Measurements from ENCODE around the gene C2orf69.
"Not testable (repeated sequence)": the region's sequence is repeated elsewhere in the genome, so short reads cannot be mapped to it uniquely, and the experiment has no call there.

Gene C2orf69, protein sequence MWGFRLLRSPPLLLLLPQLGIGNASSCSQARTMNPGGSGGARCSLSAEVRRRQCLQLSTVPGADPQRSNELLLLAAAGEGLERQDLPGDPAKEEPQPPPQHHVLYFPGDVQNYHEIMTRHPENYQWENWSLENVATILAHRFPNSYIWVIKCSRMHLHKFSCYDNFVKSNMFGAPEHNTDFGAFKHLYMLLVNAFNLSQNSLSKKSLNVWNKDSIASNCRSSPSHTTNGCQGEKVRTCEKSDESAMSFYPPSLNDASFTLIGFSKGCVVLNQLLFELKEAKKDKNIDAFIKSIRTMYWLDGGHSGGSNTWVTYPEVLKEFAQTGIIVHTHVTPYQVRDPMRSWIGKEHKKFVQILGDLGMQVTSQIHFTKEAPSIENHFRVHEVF

DNA sequence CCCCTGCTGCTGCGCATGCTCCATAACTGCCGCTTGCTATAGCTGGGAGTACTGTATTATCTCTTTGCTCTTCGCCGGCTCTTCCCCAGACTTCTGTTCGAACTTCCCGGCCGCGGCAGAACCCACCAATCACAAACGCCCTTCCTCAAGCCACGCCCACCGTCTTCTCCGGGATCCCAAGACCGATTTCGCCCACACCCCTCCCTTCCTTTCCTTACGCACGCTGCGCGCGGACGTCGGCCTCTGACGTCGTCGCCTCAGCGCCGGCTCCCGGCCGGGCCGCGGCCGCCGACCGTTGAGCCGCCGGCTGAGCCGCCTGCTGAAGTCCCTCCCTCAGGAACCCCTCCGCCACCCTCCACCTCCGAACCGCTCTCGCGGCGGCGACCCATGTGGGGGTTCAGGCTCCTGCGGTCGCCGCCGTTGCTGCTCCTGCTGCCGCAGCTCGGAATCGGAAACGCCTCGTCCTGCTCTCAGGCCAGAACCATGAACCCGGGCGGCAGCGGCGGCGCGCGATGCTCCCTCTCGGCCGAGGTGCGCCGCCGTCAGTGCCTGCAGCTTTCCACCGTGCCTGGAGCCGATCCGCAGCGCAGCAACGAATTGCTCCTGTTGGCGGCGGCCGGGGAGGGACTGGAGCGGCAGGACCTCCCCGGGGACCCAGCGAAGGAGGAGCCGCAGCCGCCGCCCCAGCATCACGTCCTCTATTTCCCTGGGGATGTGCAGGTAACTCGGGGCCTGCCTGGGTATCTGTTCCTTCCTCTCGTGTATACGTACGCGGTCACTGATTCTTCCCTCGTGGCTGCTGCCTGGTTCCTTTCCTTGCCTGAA lies at the start of gene C2orf69:
Gene C2orf69 (plus strand): TSS at position 242 of the 825 bp plus-strand sequence. CDS start 146 bp downstream, at position 388.
- DNase-seq = peak; percentile 93

GRCh38 chr2:199862788-199863187 lies 48.3 kb upstream of the C2orf69 start:
- DNase-seq = no peak

DNA sequence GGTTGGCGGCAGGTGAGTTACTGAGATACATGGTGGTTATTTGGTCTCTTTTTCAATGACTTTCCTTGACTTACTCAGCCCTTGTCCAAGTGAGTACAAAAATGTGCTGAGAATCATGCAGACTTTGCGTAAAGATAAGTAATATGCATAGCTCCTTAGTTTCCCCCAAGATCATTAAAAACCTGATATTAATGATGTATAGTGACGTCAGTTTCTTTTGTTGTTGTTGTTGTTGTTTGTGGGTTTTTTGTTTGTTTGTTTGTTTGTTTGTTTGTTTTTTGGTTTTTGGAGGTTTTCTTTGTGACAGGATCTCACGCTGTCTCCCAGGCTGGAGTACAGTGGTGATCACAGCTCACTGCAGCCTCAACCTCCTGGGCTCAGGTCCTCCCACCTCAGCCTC lies 45.2 kb upstream of the C2orf69 start:
- DNase-seq = no peak

DNA sequence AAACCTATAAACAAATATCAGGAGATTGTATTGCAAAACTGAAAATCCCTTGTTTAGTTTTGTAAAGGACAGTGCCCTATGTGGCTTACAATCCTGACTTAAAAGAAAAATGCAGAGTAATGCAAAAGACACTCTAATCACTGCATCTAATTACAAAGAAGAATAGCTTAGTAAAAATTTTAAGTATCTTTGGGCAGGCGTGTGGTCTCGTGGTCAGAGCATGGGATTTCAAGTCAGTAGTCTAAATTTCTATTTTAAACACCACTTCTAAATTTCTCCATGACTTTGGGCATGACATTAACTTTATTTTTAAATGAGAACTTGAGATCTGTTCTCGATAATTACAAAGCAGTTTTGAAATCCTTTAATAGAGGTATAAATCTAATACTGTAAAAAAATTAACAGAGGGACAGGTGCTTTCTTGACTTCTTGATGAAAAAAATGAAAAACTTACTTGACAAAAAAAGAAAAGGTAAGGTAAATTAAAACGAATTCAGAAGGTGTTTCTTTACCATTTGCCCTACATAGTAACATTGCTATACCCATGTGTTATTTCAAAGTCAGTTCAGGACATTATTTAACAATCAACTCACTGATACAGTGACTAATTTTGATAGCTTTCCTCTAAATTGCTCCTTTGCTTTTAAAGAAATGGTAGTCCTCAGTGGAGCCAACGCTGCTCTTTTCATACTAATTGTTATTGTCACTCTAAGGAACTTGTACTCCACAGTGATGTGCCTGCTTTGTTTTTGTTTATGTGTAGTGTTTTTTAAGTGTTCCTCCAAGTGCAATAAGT lies 42.5 kb upstream of the C2orf69 start:
- DNase-seq = no peak

DNA sequence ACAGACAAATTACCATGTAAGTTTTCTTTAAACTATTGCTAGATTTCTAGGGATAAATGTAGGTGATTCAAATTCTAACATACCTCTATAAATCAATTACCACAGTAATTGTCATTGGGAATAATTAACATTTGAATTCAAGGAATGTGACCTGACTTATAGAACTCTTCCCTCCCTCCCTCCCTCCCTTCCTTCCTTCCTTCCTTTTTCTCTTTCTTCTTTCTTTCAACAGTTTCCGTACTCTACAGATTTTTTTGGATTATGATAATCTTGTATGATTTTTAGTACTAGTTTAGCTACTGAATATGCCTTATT lies 41.9 kb upstream of the C2orf69 start:
- no peak for DNase-seq

- DNase-seq = no peak
These were observed 41.4 kb upstream of the C2orf69 start for GRCh38 chr2:199869653-199870052.

- DNase-seq = no peak
These were observed 40.5 kb upstream of the C2orf69 start for GRCh38 chr2:199870581-199870980.

GRCh38 chr2:199874209-199874608 lies 36.9 kb upstream of the C2orf69 start:
- no peak for DNase-seq

GRCh38 chr2:199875400-199875799 lies 35.7 kb upstream of the C2orf69 start:
- no peak for DNase-seq

- DNase-seq = no peak
These were observed 28.4 kb upstream of the C2orf69 start for GRCh38 chr2:199882667-199883066.

DNA sequence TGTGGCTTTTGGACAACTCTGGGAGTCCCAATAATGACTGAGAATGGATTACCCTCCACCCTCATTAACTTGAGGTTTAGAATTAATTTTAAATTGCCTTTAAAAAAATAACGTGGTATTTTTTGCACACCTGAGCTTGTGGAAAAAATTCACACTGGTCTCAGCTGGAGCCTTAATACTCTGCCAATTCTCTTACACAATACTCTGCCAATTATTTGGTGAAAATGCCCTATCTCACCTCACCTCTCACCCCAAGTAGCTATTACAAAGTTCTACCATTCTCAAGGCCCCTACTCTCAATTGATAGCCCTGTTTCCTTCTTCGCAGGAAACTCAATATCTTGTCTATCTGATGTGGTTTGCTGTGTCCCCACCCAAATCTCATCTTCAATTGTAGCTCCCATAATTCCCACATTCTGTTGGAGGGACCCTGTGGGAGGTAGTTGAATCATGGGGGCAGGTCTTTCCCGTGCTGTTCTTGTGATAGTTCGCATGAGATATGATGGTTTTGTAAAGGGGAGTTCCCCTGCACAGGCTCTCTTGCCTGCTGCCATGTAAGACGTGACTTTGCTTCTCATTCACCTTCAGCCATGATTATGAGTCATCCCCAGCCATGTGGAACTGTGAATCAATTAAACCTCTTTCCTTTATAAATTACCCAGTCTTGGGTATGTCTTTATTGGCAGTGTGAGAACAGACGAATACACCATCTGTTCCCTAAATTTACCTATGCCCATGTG lies 27.4 kb upstream of the C2orf69 start:
- DNase-seq = no peak

GRCh38 chr2:199895406-199895805 lies 15.7 kb upstream of the C2orf69 start:
- no peak for DNase-seq

GRCh38 chr2:199896617-199897016 lies 14.5 kb upstream of the C2orf69 start:
- DNase-seq = no peak

- DNase-seq = no peak
These were observed 9.2 kb upstream of the C2orf69 start for GRCh38 chr2:199901942-199902341.

DNA sequence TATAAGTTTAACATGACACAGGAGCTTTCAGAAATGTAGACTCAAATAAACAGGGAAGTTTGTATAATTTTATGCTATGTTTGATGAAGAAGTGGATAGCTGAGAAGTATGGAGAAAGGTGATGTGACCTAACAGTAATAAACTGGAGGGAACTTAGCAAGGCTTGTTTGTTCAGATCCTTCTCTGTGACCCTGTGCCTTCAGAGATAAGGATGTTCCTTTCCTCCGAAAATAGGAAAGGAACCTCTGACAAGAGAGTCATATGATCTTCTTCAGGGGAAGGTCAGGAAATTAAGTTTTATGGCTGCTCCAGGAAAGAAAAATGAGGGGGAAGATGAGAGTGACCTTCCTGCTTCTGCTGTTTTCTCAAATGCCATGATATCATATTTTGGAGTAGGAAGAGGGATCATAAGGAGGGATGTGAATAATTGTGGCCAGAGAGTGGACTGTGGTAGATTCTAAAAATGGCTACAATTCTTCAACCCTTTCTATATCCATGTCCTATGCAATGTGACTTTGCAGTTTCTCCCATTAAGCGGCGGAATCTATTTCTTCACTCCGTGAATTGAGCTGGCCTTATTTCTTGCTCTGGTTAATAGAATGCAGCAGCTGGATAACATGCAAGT lies 8.5 kb upstream of the C2orf69 start:
- no peak for DNase-seq

DNA sequence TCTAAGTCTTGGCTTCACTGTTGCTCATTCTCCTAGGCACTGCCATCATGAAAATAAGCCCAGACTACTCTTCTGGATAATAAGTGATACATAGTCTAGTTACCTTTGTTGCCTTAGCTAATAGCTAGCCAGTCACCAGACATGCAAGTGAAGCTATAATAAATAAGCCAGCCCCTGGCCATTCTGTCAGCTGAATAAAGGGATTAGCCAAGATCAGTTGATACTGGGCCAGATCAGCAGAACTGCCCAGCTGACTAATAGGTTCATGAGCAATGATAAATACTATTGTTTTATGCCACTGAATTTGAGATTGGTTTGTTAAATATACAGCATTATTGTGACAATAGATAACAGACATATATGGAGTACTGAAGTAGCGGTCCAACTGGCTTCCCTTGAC lies 8.0 kb upstream of the C2orf69 start:
- no peak for DNase-seq

DNA sequence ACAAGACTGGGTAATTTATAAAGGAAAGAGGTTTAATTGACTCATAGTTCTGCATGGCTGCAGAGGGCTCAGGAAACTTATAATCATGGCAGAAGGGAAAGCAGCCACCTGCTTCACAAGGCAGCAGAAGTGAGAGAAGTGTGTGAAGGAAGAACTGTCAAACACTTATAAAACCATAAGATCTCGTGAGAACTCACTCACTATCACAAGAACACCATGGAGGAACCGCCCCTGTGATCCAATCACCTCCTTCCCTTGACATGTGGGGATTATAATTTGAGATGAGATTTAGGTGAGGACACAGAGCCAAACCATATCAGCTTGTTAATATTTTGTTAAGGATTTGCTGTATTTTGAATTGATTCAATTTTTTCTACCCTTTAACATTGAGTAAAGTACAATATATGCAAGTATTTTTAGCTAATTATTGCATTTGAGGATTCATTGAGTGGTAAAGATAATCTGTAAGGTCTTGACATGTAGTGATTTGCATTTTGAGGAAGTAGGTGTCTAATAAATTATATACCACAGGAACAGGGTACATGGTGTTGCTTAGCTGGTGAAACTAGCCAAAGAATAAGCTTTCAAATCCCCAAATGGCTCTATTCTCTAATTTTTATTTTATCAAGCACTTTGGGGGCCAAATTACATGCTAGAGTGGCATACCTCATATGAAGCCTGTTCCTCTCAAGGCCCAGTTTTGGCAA lies 3.9 kb upstream of the C2orf69 start:
- DNase-seq = no peak

DNA sequence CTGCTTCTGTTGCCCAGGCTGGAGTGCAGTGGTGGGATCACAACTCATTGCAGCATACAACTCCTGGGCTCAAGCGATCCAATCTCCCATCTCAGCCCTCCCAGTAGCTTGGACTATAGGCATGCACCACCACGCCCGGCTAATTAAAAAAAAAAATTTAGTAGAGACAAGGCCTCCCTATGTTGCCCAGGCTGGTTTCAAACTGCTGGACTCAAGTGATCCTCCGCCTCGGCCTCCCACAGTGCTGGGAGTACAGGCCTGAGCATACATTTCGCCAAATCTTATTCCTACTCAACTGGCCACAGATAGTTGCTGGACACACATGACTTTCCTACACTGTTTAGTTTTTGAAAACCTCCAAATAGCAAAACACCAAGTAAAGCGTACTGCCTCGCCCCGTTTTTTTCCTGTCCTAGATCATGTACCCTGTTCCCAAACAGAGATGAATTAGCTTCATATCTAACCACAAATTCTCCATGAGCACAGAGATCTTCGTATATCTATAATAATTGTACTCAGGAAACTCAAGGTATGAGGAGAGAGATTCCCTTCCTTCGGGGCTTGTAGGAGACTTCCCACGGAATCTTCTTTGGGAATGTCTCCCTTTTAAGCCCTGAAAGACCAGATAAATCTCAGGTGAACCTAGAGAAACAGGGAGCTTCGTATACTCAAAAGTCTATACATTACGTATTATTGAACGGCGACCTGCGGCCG lies 598 bp upstream of the C2orf69 start:
- no peak for DNase-seq

DNA sequence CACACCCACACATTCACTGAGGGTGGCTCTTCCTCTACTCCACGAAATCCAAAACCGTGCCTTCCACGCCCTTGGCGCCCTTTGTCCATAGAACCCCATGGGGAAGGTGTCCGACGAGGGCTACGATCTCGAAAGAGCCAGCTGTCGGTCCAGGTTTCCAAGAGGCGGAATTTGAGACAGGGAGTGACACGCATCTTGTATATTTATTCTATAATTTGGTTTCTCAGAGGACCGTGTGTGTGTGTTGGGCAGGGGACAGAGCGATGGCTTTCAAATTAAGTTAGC lies 726 bp downstream of the C2orf69 start:
- no peak for DNase-seq

DNA sequence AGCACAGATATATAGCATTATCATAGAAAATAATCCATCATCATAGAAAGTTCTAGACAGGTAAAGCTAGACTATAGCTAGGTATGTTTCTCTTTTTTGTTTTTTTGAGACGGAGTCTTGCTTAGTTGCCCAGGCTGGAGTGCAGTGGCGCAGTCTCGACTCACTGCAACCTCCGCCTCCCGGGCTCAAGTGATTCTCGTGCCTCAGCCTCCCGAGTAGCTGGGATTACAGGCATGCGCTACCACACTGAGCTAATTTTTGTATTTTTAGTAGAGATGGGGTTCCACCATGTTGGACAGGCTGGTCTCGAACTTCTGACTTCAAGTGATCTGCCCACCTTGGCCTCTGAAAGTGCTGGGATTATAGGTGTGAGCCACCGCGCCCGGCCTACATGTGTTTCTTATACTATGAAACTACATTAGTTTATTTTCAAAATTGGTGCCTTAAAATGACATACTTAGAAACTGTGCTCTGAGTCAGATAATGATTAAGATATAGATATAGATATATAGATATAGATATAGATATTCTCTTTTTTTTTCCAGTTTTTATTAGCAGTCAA lies 1.5 kb downstream of the C2orf69 start:
- DNase-seq = not testable (repeated sequence)

Data from SIG-M5 (cell line).